Suprapubic skin (tissue), 3 donors: ENCODE results near the gene MEA1.

Experiments used
- CTCF ChIP-seq, 2 donors: fragments of 200-600 bp in 1 of 2; fragments of 450-650 bp in 1 of 2; sonication (generic) in 1 of 2; IDR thresholded peaks; one replicate each; pipeline ENCODE4 v1.5.1; 2016 to 2019; ENCODE audit warnings: antibody characterized with exemption in 2 of 2, mild to moderate bottlenecking in 1 of 2, moderate library complexity in 1 of 2
- POLR2AphosphoS5 ChIP-seq, 3 donors: sonication (generic); formaldehyde crosslinking; IDR thresholded peaks; one replicate each; pipeline ENCODE4 v1.6.1; 2017; ENCODE audit warnings: antibody characterized with exemption in 3 of 3

GRCh38 chr6:43021270-43022047 is 7.7 kb upstream of the MEA1 start, which contains the start of gene RRP36:
- TF ChIP-seq POLR2AphosphoS5 (IDR thresholded peaks at IDR 0.05) (peak in 1 of 3 donors; percentile 53), CTCF (IDR thresholded peaks at IDR 0.05) (no peak)
